GM12874 (cell line): Measurements from ENCODE around the gene STMND1.

ENCODE experiments used
- TF ChIP-seq, protein P1 (sequence below): IDR thresholded peaks from 2 replicates; pipeline ENCODE4 v1.5.1; 2011; ENCODE audit warnings: low read depth, mild to moderate bottlenecking, control low read depth, low read length, moderate library complexity; ENCODE audit not compliant: insufficient read depth

STMND1 gene

DNA sequence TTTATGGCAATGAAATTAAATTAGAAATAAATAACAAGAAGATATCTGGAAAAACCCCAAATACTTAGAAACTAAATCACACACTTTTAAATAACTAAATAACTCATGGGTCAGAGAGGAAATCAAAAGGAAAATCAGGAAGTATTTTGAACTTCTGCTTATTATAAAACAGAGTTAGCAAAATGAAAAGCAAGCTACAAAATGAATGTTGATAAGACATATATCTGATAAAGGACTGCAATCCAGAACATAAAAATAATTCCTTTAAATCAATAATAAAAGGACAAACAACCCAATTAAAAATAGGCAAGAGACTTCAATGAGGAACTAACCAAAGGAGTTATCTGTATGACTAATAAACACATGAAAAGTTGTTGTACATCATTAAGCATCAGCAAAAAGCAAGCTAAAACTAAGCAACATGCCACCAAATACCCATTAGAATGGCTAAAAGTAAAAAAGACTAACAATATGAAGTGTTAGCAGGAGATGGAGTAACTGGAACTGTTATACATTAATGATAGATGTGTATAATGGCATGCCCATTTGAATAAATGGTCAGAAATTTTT is 38.9 kb upstream of the STMND1 start:
- TF ChIP-seq, protein P1, sequence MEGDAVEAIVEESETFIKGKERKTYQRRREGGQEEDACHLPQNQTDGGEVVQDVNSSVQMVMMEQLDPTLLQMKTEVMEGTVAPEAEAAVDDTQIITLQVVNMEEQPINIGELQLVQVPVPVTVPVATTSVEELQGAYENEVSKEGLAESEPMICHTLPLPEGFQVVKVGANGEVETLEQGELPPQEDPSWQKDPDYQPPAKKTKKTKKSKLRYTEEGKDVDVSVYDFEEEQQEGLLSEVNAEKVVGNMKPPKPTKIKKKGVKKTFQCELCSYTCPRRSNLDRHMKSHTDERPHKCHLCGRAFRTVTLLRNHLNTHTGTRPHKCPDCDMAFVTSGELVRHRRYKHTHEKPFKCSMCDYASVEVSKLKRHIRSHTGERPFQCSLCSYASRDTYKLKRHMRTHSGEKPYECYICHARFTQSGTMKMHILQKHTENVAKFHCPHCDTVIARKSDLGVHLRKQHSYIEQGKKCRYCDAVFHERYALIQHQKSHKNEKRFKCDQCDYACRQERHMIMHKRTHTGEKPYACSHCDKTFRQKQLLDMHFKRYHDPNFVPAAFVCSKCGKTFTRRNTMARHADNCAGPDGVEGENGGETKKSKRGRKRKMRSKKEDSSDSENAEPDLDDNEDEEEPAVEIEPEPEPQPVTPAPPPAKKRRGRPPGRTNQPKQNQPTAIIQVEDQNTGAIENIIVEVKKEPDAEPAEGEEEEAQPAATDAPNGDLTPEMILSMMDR: no peak

DNA sequence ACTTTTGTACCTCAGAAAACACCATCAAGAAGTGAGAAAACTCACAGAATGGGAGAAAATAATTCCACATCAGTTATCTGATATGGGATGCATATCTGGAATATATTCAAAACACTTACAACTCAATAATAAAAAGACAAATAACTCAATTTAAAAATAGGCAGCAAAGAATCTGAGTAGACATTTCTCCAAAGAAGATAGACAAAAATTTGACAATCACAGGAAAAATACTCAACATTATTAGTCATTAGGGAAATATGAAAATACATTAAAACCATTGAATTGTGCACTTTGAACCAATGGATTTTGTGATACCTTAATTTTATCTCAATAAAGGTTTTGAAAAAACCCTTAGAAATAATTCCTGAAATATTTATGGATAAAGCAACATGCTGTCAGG is 36.9 kb upstream of the STMND1 start:
- TF ChIP-seq, protein P1: no peak

GRCh38 chr6:17066610-17067009 is 35.2 kb upstream of the STMND1 start:
- TF ChIP-seq, protein P1: no peak

DNA sequence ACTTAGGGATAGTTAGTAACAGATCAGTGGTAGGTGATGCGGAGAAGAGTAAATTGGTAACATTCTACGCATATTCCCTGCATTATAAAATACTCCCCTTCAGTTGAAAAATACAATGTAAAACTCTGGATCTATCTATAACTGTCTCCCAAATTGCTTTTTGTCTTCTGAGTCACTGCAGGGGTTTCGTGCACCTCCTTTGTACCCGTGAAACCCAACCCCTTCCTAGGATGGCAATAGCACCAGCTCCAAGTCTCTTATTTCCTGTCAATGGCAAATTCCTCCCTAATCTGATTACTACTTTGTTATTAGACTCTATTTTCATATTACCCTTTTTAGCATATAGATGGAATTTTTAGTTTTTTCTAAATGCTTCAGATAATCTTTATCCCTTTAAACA is 20.6 kb upstream of the STMND1 start:
- TF ChIP-seq, protein P1: no peak

- TF ChIP-seq, protein P1: no peak
These were observed 19.9 kb upstream of the STMND1 start for GRCh38 chr6:17081860-17082508.

DNA sequence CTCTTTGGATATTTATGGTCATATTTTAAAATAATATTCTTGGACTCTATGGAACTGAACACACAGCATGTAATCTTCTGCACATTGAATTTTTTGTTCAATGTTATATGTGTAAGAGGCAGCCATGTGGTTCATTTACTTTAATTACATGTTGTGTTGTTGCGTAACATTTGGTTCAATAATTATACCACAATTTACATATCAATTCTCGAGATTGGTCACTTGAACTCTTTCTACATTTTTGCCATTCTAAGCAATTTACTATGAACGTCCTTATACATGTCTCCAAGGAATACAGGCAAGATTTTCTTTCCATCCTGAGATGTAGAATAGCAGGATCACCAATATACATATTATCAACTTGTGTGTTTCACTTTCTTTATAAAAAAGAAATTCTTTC is 18.5 kb upstream of the STMND1 start:
- TF ChIP-seq, protein P1: no peak

DNA sequence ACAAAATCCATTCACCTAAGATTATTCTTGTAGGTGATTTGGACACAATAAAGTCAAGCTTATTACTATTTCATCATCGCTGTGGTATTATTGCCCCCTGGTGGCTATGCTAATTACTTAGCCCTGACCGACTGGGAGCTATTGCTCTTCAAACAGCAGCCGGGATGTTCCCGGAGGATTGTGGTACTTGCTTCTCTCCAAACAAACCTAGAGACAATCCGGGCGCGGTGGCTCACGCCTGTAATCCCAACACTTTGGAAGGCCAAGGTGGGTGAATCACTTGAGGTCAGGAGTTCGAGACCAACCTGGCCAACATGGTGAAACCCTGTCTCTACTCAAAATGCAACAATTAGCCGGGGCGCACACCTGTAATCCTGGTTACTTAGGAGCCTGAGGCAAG is 15.4 kb upstream of the STMND1 start:
- TF ChIP-seq, protein P1: peak; percentile 40; the same call in 1 of the 2 replicates
